HepG2 (cell line): Measurements from ENCODE around the gene MED12. TPM values are rescaled to one million over a fixed set of nuclear protein-coding genes. Genes with fewer than 3 reads are reported as not detected.

Experiments used
- ATAC-seq: fragments of 200-7000 bp; cut with Tn5 transposase; 3 replicates; pipeline ENCODE4 v1.9.1; 2020; ENCODE audit warnings: mild to moderate bottlenecking, moderate library complexity
- BruUV-seq: library from RNA; stranded (reverse); fragments of 400-500 nt; replicated peaks from 2 replicates; lab custom pipeline; 2021; lab: Mats Ljungman, UMichigan
- CTCF ChIA-PET: fragments of 300-600 bp; formaldehyde crosslinking; extraction: SDS; loops from one replicate; lab custom pipeline; 2021; ENCODE audit warnings: low total read pairs, inconsistent platforms, low intra/inter-chr PET ratio; lab: Yijun Ruan, JAX
- POLR2A ChIA-PET: fragments of 350-600 bp; sonication (Branson Sonifier 250); formaldehyde crosslinking; loops from one replicate; lab custom pipeline; 2020; ENCODE audit warnings: antibody characterized with exemption, inconsistent platforms; lab: Yijun Ruan, JAX
- DNase-seq: peaks from one replicate; pipeline ENCODE4 v3.0.0-alpha.2; 2015; ENCODE audit warnings: low spot score
- FAIRE-seq: peaks from 3 replicates; lab custom pipeline; 2011; peaks lifted over from hg19 to GRCh38; lab: Jason Lieb, UNC
- H2AFZ ChIP-seq: one replicate; pipeline ENCODE4 v1.6.1; 2011; ENCODE audit warnings: low read length, inconsistent platforms
- H3K27ac ChIP-seq: fragments of 300-600 bp; 3 replicates; pipeline ENCODE4 v1.8.0; 2011; ENCODE audit warnings: mixed run types, mild to moderate bottlenecking, mixed read lengths, low read length, inconsistent platforms; ENCODE audit not compliant: insufficient read depth; ENCODE audit errors: extremely low read length
- H3K27me3 ChIP-seq, 2 experiments: fragments of 200-600 bp in 1 of 2; 2 replicates in 1 of 2; 3 replicates in 1 of 2; pipeline versions ENCODE4 v1.6.0 to v1.8.0; 2011; ENCODE audit warnings: low read length in 2 of 2, mild to moderate bottlenecking in 2 of 2, moderate library complexity in 2 of 2, inconsistent platforms in 1 of 2; ENCODE audit not compliant: insufficient read depth in 2 of 2, control insufficient read depth in 1 of 2
- H3K36me3 ChIP-seq, 2 experiments: fragments of 200-600 bp in 1 of 2; replicated peaks in 1 of 2; 2 replicates in 1 of 2; 3 replicates in 1 of 2; pipeline versions ENCODE4 v1.5.1 to v1.8.0; 2011; ENCODE audit warnings: low read length in 2 of 2, inconsistent platforms in 1 of 2; ENCODE audit not compliant: insufficient read depth in 2 of 2, control insufficient read depth in 1 of 2
- H3K4me1 ChIP-seq: 2 replicates; pipeline ENCODE4 v1.5.1; 2012; ENCODE audit warnings: low read length, inconsistent platforms; ENCODE audit not compliant: insufficient read depth
- H3K4me2 ChIP-seq: 2 replicates; pipeline ENCODE4 v1.6.0; 2011; ENCODE audit warnings: low read depth, low read length, inconsistent platforms
- H3K4me3 ChIP-seq, 3 experiments: fragments of 200-600 bp in 1 of 3; sonication (generic), shearing (Covaris generic) in 1 of 3; replicated peaks in 1 of 3; 2 replicates each; pipeline ENCODE4 v1.5.1; 2011 to 2016; ENCODE audit warnings: low read length in 3 of 3, inconsistent platforms in 2 of 3, low read depth in 2 of 3, mild to moderate bottlenecking in 2 of 3, control low read depth in 1 of 3, mixed read lengths in 1 of 3; ENCODE audit not compliant: insufficient read depth in 1 of 3
- H3K79me2 ChIP-seq: one replicate; pipeline ENCODE4 v1.6.1; 2011; ENCODE audit warnings: low read length, inconsistent platforms; ENCODE audit not compliant: insufficient read depth
- H3K9ac ChIP-seq: 2 replicates; pipeline ENCODE4 v1.6.0; 2011; ENCODE audit warnings: mild to moderate bottlenecking, low read depth, low read length, inconsistent platforms; ENCODE audit not compliant: insufficient read depth
- H3K9me3 ChIP-seq: 2 replicates; pipeline ENCODE4 v1.5.1; 2012; ENCODE audit warnings: mild to moderate bottlenecking, low read length
- H4K20me1 ChIP-seq: 2 replicates; pipeline ENCODE4 v1.6.0; 2011; ENCODE audit warnings: inconsistent platforms, mild to moderate bottlenecking, low read length, moderate library complexity; ENCODE audit not compliant: insufficient read depth
- ISX ChIP-seq: sonication (generic); formaldehyde crosslinking; conservative IDR thresholded peaks from 2 replicates; pipeline ENCODE4 v1.5.0; 2020; ENCODE audit warnings: missing genetic modification reagents
- SKI ChIP-seq: fragments of 450-650 bp; IDR thresholded peaks from one replicate; pipeline ENCODE4 v1.6.1; 2018; ENCODE audit warnings: mild to moderate bottlenecking; ENCODE audit not compliant: partially characterized antibody
- TMF1 ChIP-seq: sonication (generic); formaldehyde crosslinking; IDR thresholded peaks from 2 replicates; pipeline ENCODE4 v1.8.1; 2022; ENCODE audit warnings: low read depth, missing genetic modification reagents
- ZFP36L2 ChIP-seq: sonication (generic); formaldehyde crosslinking; IDR thresholded peaks from 2 replicates; pipeline ENCODE4 v1.4.0; 2020; ENCODE audit warnings: missing genetic modification reagents
- ZNF260 ChIP-seq: sonication (generic); formaldehyde crosslinking; IDR thresholded peaks from 2 replicates; pipeline ENCODE4 v1.4.0; 2020; ENCODE audit warnings: missing genetic modification reagents, low read depth, mild to moderate bottlenecking, borderline replicate concordance
- ZNF468 ChIP-seq: sonication (generic); formaldehyde crosslinking; IDR thresholded peaks from 2 replicates; pipeline ENCODE4 v1.8.0; 2022; ENCODE audit warnings: mild to moderate bottlenecking, moderate library complexity, missing genetic modification reagents
- ZNF737 ChIP-seq: sonication (generic); formaldehyde crosslinking; IDR thresholded peaks from 2 replicates; pipeline ENCODE4 v1.5.0; 2020; ENCODE audit warnings: missing genetic modification reagents, mild to moderate bottlenecking, borderline replicate concordance
- ZNF776 ChIP-seq: sonication (generic); formaldehyde crosslinking; IDR thresholded peaks from 2 replicates; pipeline ENCODE4 v1.4.0; 2020; ENCODE audit warnings: mild to moderate bottlenecking, missing genetic modification reagents
- WGBS: methylation state at CpG from one replicate; pipeline ENCODE4 v1.1.6; 2017; ENCODE audit warnings: low lambda C conversion rate; 5-methylcytosine and 5-hydroxymethylcytosine counted together
- in situ Hi-C: cut with HindIII; loops from 2 replicates; pipeline ENCODE4 v1.10.0; 2017; ENCODE audit warnings: low pct_unique_long_range_greater_than_20kb; ENCODE audit not compliant: extremely low pct_ligation_motif_present
- intact Hi-C: fragments of 100-400 bp; cut with micrococcal nuclease; formaldehyde crosslinking; loops from one replicate; pipeline ENCODE4 v1.10.0; 2022; ENCODE audit not compliant: unreplicated experiment
- polyA plus RNA-seq, 8 experiments: library from polyadenylated mRNA; depleted of rRNA in 3 of 8; stranded (reverse) in 7 of 8; unstranded in 1 of 8; fragments of >200 nt; fragmentation: Illumina TruSeq in 4 of 8; extraction: Trizol in 4 of 8; gene quantifications; 2 replicates each; pipeline versions ENCODE4 v1.2.1 to v1.2.3, GENCODE V29; 2011 to 2016; ENCODE audit warnings: low read depth in 4 of 8, missing spikeins in 1 of 8, mixed read lengths in 1 of 8; ENCODE audit not compliant: insufficient read depth in 1 of 8
- total RNA-seq, 5 experiments: library from RNA; depleted of rRNA; stranded (reverse); fragments of >200 nt; fragmentation: Illumina TruSeq; extraction: Trizol; gene quantifications; 2 replicates each; pipeline ENCODE4 v1.2.3, GENCODE V29; 2016; ENCODE audit warnings: low read depth in 1 of 5
- TF ChIP-seq, protein P1 (sequence below): sonication (generic); formaldehyde crosslinking; IDR thresholded peaks from 2 replicates; pipeline ENCODE4 v1.4.0; 2020; ENCODE audit warnings: low read depth, missing genetic modification reagents
- TF ChIP-seq, protein P2 (sequence below): sonication (generic); formaldehyde crosslinking; IDR thresholded peaks from 2 replicates; pipeline ENCODE4 v1.4.0; 2020; ENCODE audit warnings: missing genetic modification reagents

The MED12 gene
- total and polyA plus RNA-seq, 2 of the 13 experiments (the other 11 are each of a cell fraction or from before 2014, with no cell fraction given), result 9.4 to 15.0 TPM

DNA sequence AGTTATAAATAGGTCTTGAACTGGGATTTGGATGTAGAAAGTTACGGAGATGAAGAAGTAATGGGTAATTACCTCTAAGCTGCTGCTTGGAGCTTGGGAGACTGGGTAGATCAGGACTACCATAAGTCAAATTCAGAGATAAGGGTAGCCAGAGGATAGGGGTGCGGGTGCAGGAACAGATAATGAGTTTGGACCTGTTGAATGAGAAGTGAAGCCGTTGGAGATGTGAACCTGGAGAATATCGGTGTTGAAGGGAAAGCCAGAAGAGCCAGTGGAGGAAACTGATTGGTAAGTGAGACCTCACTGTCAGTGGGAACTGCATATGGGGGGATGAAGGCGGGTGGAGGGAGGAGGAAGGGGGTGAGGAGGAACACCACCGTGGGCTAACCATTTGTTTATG is 23.4 kb upstream of the MED12 start:
- H3K9ac ChIP-seq, result peak overlapping the region; percentile 66
- H3K9me3 ChIP-seq, result no peaks in the 10 kb centered on the region
- no peak overlapping the region for H2AFZ ChIP-seq
- H4K20me1 ChIP-seq, result no peaks in the 10 kb centered on the region
- H3K27ac ChIP-seq, result peak overlapping the region; percentile 44
- BruUV-seq, result TSS peak; percentile 95
- no peak for FAIRE-seq
- in situ Hi-C loops, result no loop called here
- DNase-seq, result no peak
- H3K4me1 ChIP-seq, result peaks cover 29% of the 10 kb centered on the region
- ChIA-PET POLR2A (no interaction called here), CTCF (no interaction called here)
- H3K36me3 ChIP-seq, result no peaks in the 10 kb centered on the region
- no peaks in the 10 kb centered on the region; a peak in 1 of 5 replicates for H3K27me3 ChIP-seq
- ATAC-seq, result no peak
- H3K79me2 ChIP-seq, result no peaks in the 10 kb centered on the region
- intact Hi-C loops, result loop anchor here (5.0 kb wide), 1 partner anchor 87 kb away; no protein-coding TSS in a partner anchor
- 52% methylated on average over 6 of the region's 6 CpGs for WGBS
- peak overlapping the region; percentile 66 to 75 (median 73) for H3K4me3 ChIP-seq
- peak overlapping the region; percentile 83 for H3K4me2 ChIP-seq
- TF ChIP-seq ZNF776 (CRISPR knock-in tag) (no peak), ZNF468 (CRISPR knock-in tag) (no peak), SKI (no peak), ZNF737 (CRISPR knock-in tag) (no peak), TMF1 (CRISPR knock-in tag) (no peak), ZNF260 (CRISPR knock-in tag) (no peak), ISX (CRISPR knock-in tag) (no peak), ZFP36L2 (CRISPR knock-in tag) (no peak)
- TF ChIP-seq, protein P1, sequence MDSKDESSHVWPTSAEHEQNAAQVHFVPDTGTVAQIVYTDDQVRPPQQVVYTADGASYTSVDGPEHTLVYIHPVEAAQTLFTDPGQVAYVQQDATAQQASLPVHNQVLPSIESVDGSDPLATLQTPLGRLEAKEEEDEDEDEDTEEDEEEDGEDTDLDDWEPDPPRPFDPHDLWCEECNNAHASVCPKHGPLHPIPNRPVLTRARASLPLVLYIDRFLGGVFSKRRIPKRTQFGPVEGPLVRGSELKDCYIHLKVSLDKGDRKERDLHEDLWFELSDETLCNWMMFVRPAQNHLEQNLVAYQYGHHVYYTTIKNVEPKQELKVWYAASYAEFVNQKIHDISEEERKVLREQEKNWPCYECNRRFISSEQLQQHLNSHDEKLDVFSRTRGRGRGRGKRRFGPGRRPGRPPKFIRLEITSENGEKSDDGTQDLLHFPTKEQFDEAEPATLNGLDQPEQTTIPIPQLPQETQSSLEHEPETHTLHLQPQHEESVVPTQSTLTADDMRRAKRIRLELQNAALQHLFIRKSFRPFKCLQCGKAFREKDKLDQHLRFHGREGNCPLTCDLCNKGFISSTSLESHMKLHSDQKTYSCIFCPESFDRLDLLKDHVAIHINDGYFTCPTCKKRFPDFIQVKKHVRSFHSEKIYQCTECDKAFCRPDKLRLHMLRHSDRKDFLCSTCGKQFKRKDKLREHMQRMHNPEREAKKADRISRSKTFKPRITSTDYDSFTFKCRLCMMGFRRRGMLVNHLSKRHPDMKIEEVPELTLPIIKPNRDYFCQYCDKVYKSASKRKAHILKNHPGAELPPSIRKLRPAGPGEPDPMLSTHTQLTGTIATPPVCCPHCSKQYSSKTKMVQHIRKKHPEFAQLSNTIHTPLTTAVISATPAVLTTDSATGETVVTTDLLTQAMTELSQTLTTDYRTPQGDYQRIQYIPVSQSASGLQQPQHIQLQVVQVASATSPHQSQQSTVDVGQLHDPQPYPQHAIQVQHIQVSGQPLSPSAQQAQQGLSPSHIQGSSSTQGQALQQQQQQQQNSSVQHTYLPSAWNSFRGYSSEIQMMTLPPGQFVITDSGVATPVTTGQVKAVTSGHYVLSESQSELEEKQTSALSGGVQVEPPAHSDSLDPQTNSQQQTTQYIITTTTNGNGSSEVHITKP (CRISPR knock-in tag), result no peak
- TF ChIP-seq, protein P2, sequence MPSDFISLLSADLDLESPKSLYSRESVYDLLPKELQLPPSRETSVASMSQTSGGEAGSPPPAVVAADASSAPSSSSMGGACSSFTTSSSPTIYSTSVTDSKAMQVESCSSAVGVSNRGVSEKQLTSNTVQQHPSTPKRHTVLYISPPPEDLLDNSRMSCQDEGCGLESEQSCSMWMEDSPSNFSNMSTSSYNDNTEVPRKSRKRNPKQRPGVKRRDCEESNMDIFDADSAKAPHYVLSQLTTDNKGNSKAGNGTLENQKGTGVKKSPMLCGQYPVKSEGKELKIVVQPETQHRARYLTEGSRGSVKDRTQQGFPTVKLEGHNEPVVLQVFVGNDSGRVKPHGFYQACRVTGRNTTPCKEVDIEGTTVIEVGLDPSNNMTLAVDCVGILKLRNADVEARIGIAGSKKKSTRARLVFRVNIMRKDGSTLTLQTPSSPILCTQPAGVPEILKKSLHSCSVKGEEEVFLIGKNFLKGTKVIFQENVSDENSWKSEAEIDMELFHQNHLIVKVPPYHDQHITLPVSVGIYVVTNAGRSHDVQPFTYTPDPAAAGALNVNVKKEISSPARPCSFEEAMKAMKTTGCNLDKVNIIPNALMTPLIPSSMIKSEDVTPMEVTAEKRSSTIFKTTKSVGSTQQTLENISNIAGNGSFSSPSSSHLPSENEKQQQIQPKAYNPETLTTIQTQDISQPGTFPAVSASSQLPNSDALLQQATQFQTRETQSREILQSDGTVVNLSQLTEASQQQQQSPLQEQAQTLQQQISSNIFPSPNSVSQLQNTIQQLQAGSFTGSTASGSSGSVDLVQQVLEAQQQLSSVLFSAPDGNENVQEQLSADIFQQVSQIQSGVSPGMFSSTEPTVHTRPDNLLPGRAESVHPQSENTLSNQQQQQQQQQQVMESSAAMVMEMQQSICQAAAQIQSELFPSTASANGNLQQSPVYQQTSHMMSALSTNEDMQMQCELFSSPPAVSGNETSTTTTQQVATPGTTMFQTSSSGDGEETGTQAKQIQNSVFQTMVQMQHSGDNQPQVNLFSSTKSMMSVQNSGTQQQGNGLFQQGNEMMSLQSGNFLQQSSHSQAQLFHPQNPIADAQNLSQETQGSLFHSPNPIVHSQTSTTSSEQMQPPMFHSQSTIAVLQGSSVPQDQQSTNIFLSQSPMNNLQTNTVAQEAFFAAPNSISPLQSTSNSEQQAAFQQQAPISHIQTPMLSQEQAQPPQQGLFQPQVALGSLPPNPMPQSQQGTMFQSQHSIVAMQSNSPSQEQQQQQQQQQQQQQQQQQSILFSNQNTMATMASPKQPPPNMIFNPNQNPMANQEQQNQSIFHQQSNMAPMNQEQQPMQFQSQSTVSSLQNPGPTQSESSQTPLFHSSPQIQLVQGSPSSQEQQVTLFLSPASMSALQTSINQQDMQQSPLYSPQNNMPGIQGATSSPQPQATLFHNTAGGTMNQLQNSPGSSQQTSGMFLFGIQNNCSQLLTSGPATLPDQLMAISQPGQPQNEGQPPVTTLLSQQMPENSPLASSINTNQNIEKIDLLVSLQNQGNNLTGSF (CRISPR knock-in tag), result no peak
